ENCODE data around the gene RNF111. TPM values are rescaled to one million over a fixed set of nuclear protein-coding genes. Genes with fewer than 3 reads are reported as not detected.

The RNF111 gene
- total and polyA plus RNA-seq, 10 of the 15 experiments (the other 5 are each of a cell fraction or from before 2014, with no cell fraction given), result 8.6 to 34.7 (median 15.7) TPM

DNA sequence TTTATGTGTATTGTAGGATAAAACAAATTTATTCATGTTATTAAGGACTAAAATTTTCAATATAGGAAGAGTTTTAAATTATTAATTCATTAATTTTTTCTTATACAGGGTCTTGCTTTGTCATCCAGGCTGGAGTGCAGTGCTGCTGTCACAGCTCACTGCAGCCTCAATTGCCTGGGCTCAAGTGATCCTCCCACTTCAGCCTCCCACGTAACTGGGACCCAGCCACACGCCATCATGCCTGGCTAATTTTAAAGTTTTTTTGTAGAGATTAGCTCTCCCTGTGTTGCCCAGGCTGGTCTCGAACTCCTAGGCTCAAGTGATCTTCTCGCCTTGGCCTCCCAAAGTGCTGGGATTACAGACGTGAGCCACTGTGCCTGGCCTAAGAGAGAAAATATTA is 132.2 kb downstream of the RNF111 start:
- intact Hi-C loops (cut with micrococcal nuclease; ENCODE audit: unreplicated experiment) (no loop called here), in situ Hi-C loops (cut with MboI) (no loop called here)
- ChIA-PET RAD21 (ENCODE audit: unreplicated experiment) (no interaction called here), POLR2A (no interaction called here), SMC1A (ENCODE audit: uncharacterized antibody, unreplicated experiment) (interaction anchor here (0.8 kb wide), 1 partner anchor 187 kb away, joined by 4 read pairs; no protein-coding TSS in a partner anchor), CTCF (interaction anchor here (1.5 to 1.9 kb wide), 2 partner anchors 13 to 374 kb away, joined by 5 to 7 read pairs; no protein-coding TSS in a partner anchor)
- no peaks in the 10 kb centered on the region for H4K20me1 ChIP-seq (ENCODE audit: control insufficient read depth, insufficient read depth)
- H3K4me2 ChIP-seq (ENCODE audit: control insufficient read depth, insufficient read depth), result no peak overlapping the region
- no peak for FAIRE-seq
- no peak overlapping the region for H2AFZ ChIP-seq (ENCODE audit: control insufficient read depth, low read depth, low read length)
- H3K4me1 ChIP-seq (ENCODE audit: control insufficient read depth, insufficient read depth, low read length), result no peaks in the 10 kb centered on the region
- H3K9me3 ChIP-seq (replicated peaks; ENCODE audit: control insufficient read depth, insufficient read depth, low read length), result no peaks in the 10 kb centered on the region
- no TSS peak for BruUV-seq (replicated peaks)
- peaks cover 22 to 42% of the 10 kb centered on the region in 2 experiments; a peak in 3 of 4 replicates for H3K36me3 ChIP-seq (ENCODE audit: control insufficient read depth in 2 of 2, insufficient read depth in 2 of 2, low read length in 1 of 2)
- no peak for TF ChIP-seq CEBPB (IDR thresholded peaks at IDR 0.05; ENCODE audit: borderline replicate concordance in 1 of 2, low read depth in 2 of 2, low read length in 2 of 2)
- TF ChIP-seq SREBF2 (IDR thresholded peaks at IDR 0.05; ENCODE audit: low read length), result no peak
- TF ChIP-seq SMC3 (IDR thresholded peaks at IDR 0.05; ENCODE audit: borderline replicate concordance, low read length), result no peak
- TF ChIP-seq ZBED1 (IDR thresholded peaks at IDR 0.05; ENCODE audit: borderline replicate concordance), result no peak
- TF ChIP-seq NRF1 (conservative IDR thresholded peaks at IDR 0.05; ENCODE audit: low read depth, low read length), result no peak
- TF ChIP-seq NFXL1 (IDR thresholded peaks at IDR 0.05; ENCODE audit: borderline replicate concordance), result no peak
- TF ChIP-seq, protein P1, sequence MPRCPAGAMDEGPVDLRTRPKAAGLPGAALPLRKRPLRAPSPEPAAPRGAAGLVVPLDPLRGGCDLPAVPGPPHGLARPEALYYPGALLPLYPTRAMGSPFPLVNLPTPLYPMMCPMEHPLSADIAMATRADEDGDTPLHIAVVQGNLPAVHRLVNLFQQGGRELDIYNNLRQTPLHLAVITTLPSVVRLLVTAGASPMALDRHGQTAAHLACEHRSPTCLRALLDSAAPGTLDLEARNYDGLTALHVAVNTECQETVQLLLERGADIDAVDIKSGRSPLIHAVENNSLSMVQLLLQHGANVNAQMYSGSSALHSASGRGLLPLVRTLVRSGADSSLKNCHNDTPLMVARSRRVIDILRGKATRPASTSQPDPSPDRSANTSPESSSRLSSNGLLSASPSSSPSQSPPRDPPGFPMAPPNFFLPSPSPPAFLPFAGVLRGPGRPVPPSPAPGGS (IDR thresholded peaks at IDR 0.05; ENCODE audit: borderline replicate concordance, insufficient read depth, low read depth, low read length, poor library complexity, severe bottlenecking), result no peak
- no peak for TF ChIP-seq ZZZ3 (IDR thresholded peaks at IDR 0.05; ENCODE audit: control insufficient read depth, insufficient read length, low read depth)
- no peak for TF ChIP-seq BACH1 (IDR thresholded peaks at IDR 0.05; ENCODE audit: borderline replicate concordance)
- TF ChIP-seq MYC (IDR thresholded peaks at IDR 0.05; ENCODE audit: insufficient read depth, insufficient read length, insufficient replicate concordance, low read length, severe bottlenecking), result no peak
- TF ChIP-seq SMAD1 (IDR thresholded peaks at IDR 0.05; ENCODE audit: low read depth, partially characterized antibody), result no peak
- no peak for TF ChIP-seq BRCA1 (IDR thresholded peaks at IDR 0.05; ENCODE audit: low read depth, low read length)
- no peak for ATAC-seq
- no peak overlapping the region for H3K27ac ChIP-seq (ENCODE audit: control insufficient read depth, insufficient read depth)
- H3K4me3 ChIP-seq, result no peak overlapping the region
- DNase-seq (ENCODE audit: low read depth, low spot score), result no peak
- 79% methylated on average over 5 of the region's 5 CpGs for WGBS (ENCODE audit: insufficient coverage, insufficient replicate concordance, low lambda C conversion rate, missing lambda C conversion rate)
- no peaks in the 10 kb centered on the region for H3K27me3 ChIP-seq (replicated peaks in 1 of 2; ENCODE audit: control insufficient read depth in 2 of 2, insufficient read depth in 2 of 2, low read length in 1 of 2)
- no peaks in the 10 kb centered on the region for H3K79me2 ChIP-seq (ENCODE audit: control insufficient read depth, insufficient read depth, low read length)
- no peak overlapping the region for H3K9ac ChIP-seq (ENCODE audit: control insufficient read depth, insufficient read depth, low read length)

Data from GM12878 (cell line).